Vagina (tissue), 2 donors: ENCODE results near the gene CHL1. TPM values are rescaled to one million over a fixed set of nuclear protein-coding genes. Genes with fewer than 3 reads are reported as not detected.

ENCODE experiments used
- DNase-seq, 2 donors: peaks; one replicate each; pipeline ENCODE4 v3.0.0-alpha.2; 2017; ENCODE audit errors: extremely low spot score in 2 of 2
- H3K27ac ChIP-seq: fragments of 200-600 bp; sonication (generic); one replicate; pipeline ENCODE4 v1.5.1; 2019
- H3K27me3 ChIP-seq: fragments of 200-600 bp; sonication (generic); one replicate; pipeline ENCODE4 v1.5.1; 2019
- H3K36me3 ChIP-seq, 2 donors: fragments of 200-600 bp; sonication (generic); one replicate each; pipeline ENCODE4 v1.5.1; 2017 to 2019
- H3K4me1 ChIP-seq: fragments of 200-600 bp; sonication (generic); one replicate; pipeline ENCODE4 v1.5.1; 2019
- H3K4me3 ChIP-seq, 2 donors: fragments of 200-600 bp; sonication (generic); 1 replicate in 1 of 2; 2 replicates in 1 of 2; pipeline ENCODE4 v1.5.1; 2016 to 2019
- H3K9me3 ChIP-seq: fragments of 200-600 bp; sonication (generic); one replicate; pipeline ENCODE4 v1.5.1; 2019
- CTCF ChIP-seq, 3 experiments: fragments of 450-650 bp in 2 of 3; fragments of 200-600 bp in 1 of 3; sonication (generic) in 1 of 3; IDR thresholded peaks; one replicate each; pipeline ENCODE4 v1.5.1; 2017 to 2019; ENCODE audit warnings: antibody characterized with exemption in 3 of 3, mild to moderate bottlenecking in 2 of 3, moderate library complexity in 2 of 3
- POLR2A ChIP-seq, 2 donors: fragments of 450-650 bp; IDR thresholded peaks; one replicate each; pipeline ENCODE4 v1.6.1; 2017; ENCODE audit warnings: antibody characterized with exemption in 2 of 2, mild to moderate bottlenecking in 2 of 2, moderate library complexity in 2 of 2
- POLR2AphosphoS5 ChIP-seq, 2 donors: sonication (generic); formaldehyde crosslinking; IDR thresholded peaks; one replicate each; pipeline ENCODE4 v1.9.0; 2017; ENCODE audit warnings: antibody characterized with exemption in 2 of 2, mild to moderate bottlenecking in 2 of 2, low read depth in 1 of 2; ENCODE audit not compliant: insufficient read depth in 1 of 2
- intact Hi-C: fragments of 100-400 bp; cut with DNase I; formaldehyde crosslinking; loops from one replicate; pipeline ENCODE4 v1.15.1; 2023
- total RNA-seq: library from RNA; depleted of rRNA; stranded (reverse); fragments of >200 nt; gene quantifications from one replicate; pipeline ENCODE4 v1.2.3, GENCODE V29; 2016

The CHL1 gene
- total RNA-seq, 1 donor from 2014 or later: 25.8 TPM

- intact Hi-C loops: no loop called here
- no peak overlapping the region for H3K4me3 ChIP-seq
- H3K9me3 ChIP-seq: no peaks in the 10 kb centered on the region
- H3K4me1 ChIP-seq: no peaks in the 10 kb centered on the region
- H3K27me3 ChIP-seq: no peaks in the 10 kb centered on the region
- H3K27ac ChIP-seq: no peak overlapping the region
- DNase-seq: no peak
- TF ChIP-seq POLR2A (IDR thresholded peaks at IDR 0.05) (no peak), POLR2AphosphoS5 (IDR thresholded peaks at IDR 0.05; ENCODE audit: insufficient read depth in 1 of 2, low read depth in 1 of 2) (no peak), CTCF (IDR thresholded peaks at IDR 0.05) (no peak)
- no peaks in the 10 kb centered on the region for H3K36me3 ChIP-seq
Measured at GRCh38 chr3:339351-339750, 142.8 kb downstream of the CHL1 start.

DNA sequence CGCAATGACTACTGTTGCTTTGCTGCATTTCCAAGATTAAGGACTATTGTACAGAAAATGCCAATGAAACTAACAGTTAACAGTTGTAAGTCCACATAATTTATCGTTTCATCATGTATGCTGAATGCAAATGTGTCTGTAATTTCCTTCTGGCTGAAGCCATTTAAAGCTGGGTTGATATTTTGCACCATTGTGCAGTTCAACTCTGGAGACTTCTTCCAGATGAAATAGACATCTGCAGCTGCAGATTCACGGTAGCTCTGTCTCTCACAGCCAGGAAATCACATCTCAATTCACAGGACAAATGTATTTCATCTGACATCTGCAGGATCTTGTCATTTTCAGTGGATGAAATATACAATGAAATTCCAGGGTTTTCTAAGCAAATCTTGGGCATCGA is 145.4 kb downstream of the CHL1 start:
- no peak overlapping the region for H3K4me3 ChIP-seq
- no peaks in the 10 kb centered on the region for H3K36me3 ChIP-seq
- intact Hi-C loops: no loop called here
- H3K27ac ChIP-seq: no peak overlapping the region
- H3K27me3 ChIP-seq: no peaks in the 10 kb centered on the region
- no peaks in the 10 kb centered on the region for H3K4me1 ChIP-seq
- TF ChIP-seq POLR2AphosphoS5 (IDR thresholded peaks at IDR 0.05; ENCODE audit: insufficient read depth in 1 of 2, low read depth in 1 of 2) (no peak), CTCF (IDR thresholded peaks at IDR 0.05) (no peak), POLR2A (IDR thresholded peaks at IDR 0.05) (no peak)
- no peak for DNase-seq
- no peaks in the 10 kb centered on the region for H3K9me3 ChIP-seq

GRCh38 chr3:346186-346585 is 149.6 kb downstream of the CHL1 start:
- Histone ChIP-seq H3K4me1 (no peaks in the 10 kb centered on the region), H3K9me3 (no peaks in the 10 kb centered on the region), H3K27me3 (no peaks in the 10 kb centered on the region), H3K36me3 (no peaks in the 10 kb centered on the region), H3K4me3 (no peak overlapping the region), H3K27ac (no peak overlapping the region)
- intact Hi-C loops: no loop called here
- TF ChIP-seq POLR2AphosphoS5 (IDR thresholded peaks at IDR 0.05; ENCODE audit: insufficient read depth in 1 of 2, low read depth in 1 of 2) (peak in 1 of 2 donors; percentile 50), CTCF (IDR thresholded peaks at IDR 0.05) (no peak)
- no peak for DNase-seq

DNA sequence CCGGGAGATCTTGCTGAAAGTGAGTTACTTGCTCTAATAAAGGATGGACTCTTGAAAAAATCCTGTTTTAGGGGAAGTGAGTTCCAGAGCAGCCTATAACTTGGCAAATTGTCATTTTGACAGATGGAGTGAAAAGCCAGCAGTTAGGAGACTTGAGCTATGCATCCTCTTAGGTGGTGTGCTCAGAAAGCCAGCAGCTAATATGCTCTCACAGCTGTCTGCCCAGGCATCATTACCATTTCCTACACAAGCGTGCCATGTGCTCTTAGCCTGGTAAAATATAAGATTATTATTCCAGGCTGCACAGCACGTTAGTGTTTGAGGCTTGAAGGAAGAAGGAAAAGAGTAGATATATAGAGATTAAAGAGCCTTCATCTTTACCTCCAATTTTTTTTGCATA is 151.0 kb downstream of the CHL1 start:
- H3K4me1 ChIP-seq: no peaks in the 10 kb centered on the region
- DNase-seq: no peak
- intact Hi-C loops: no loop called here
- no peak overlapping the region for H3K27ac ChIP-seq
- H3K36me3 ChIP-seq: no peaks in the 10 kb centered on the region
- no peak overlapping the region for H3K4me3 ChIP-seq
- TF ChIP-seq POLR2AphosphoS5 (IDR thresholded peaks at IDR 0.05; ENCODE audit: insufficient read depth in 1 of 2, low read depth in 1 of 2): no peak
- TF ChIP-seq POLR2A (IDR thresholded peaks at IDR 0.05): no peak
- no peak for TF ChIP-seq CTCF (IDR thresholded peaks at IDR 0.05)
- no peaks in the 10 kb centered on the region for H3K9me3 ChIP-seq
- H3K27me3 ChIP-seq: no peaks in the 10 kb centered on the region

DNA sequence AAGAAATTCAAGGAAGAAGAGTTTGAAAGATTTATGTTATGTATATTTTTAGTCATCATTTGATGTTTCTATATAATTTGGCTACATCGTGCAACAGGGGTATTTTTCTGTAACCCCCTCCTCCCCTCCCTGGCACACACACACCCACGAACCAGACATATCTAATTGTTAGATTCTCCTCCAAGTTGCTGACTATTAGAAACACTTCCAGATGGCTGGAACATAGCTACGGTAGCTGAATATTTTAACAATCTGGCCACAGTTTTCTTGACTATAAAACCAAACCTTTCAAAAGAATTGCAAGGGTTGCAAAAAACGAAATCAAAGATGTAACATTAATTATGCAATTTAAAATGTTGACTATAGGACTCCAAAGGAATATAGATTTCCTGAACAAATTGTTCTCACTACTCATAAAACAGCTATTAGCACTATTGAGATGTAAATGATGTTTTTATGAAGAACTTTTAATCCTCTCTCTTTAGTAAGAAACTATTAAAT is 154.4 kb downstream of the CHL1 start:
- DNase-seq: no peak
- Histone ChIP-seq H3K36me3 (no peaks in the 10 kb centered on the region), H3K4me3 (no peak overlapping the region), H3K27me3 (no peaks in the 10 kb centered on the region), H3K4me1 (peaks cover 11% of the 10 kb centered on the region), H3K27ac (no peak overlapping the region), H3K9me3 (no peaks in the 10 kb centered on the region)
- intact Hi-C loops: no loop called here
- TF ChIP-seq POLR2AphosphoS5 (IDR thresholded peaks at IDR 0.05; ENCODE audit: insufficient read depth in 1 of 2, low read depth in 1 of 2): no peak
- no peak for TF ChIP-seq CTCF (IDR thresholded peaks at IDR 0.05)
- TF ChIP-seq POLR2A (IDR thresholded peaks at IDR 0.05): no peak
